ENCODE measurements around the gene OR2T6.
"Not testable (repeated sequence)": the region's sequence is repeated elsewhere in the genome, so short reads cannot be mapped to it uniquely, and the experiment has no call there.

Gene OR2T6

DNA sequence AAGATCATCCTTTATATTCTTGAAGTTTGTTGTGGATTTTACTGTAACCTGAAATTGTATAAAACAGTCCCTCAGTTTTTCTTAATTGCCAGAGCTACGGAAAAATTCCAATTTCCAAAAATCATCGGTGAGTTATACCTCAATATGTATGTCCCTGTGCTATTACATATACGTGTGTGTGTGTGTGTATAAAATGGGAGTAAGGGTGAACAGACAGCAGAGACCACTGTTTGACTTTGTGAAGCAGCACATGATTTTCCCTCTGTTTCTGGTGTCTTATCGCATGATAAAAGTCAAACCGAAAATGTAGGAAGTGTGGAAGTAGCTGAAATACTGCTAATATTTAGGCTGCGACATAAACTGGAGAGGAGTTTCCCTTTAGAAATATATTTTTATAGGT lies 28.5 kb downstream of the OR2T6 start:
- peak; percentile 15 for DNase-seq (ENCODE audit: low spot score)
- in situ Hi-C loops (cut with MboI; ENCODE audit: low pct_unique_long_range_greater_than_20kb, low sequenced_read_pairs, unreplicated experiment), result loop anchor here (10.0 kb wide), 1 partner anchor 221 kb away; no protein-coding TSS in a partner anchor
- TF ChIP-seq, protein P1, sequence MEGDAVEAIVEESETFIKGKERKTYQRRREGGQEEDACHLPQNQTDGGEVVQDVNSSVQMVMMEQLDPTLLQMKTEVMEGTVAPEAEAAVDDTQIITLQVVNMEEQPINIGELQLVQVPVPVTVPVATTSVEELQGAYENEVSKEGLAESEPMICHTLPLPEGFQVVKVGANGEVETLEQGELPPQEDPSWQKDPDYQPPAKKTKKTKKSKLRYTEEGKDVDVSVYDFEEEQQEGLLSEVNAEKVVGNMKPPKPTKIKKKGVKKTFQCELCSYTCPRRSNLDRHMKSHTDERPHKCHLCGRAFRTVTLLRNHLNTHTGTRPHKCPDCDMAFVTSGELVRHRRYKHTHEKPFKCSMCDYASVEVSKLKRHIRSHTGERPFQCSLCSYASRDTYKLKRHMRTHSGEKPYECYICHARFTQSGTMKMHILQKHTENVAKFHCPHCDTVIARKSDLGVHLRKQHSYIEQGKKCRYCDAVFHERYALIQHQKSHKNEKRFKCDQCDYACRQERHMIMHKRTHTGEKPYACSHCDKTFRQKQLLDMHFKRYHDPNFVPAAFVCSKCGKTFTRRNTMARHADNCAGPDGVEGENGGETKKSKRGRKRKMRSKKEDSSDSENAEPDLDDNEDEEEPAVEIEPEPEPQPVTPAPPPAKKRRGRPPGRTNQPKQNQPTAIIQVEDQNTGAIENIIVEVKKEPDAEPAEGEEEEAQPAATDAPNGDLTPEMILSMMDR (IDR thresholded peaks at IDR 0.05; ENCODE audit: extremely low read depth, insufficient read depth, missing control alignments), result no peak

DNA sequence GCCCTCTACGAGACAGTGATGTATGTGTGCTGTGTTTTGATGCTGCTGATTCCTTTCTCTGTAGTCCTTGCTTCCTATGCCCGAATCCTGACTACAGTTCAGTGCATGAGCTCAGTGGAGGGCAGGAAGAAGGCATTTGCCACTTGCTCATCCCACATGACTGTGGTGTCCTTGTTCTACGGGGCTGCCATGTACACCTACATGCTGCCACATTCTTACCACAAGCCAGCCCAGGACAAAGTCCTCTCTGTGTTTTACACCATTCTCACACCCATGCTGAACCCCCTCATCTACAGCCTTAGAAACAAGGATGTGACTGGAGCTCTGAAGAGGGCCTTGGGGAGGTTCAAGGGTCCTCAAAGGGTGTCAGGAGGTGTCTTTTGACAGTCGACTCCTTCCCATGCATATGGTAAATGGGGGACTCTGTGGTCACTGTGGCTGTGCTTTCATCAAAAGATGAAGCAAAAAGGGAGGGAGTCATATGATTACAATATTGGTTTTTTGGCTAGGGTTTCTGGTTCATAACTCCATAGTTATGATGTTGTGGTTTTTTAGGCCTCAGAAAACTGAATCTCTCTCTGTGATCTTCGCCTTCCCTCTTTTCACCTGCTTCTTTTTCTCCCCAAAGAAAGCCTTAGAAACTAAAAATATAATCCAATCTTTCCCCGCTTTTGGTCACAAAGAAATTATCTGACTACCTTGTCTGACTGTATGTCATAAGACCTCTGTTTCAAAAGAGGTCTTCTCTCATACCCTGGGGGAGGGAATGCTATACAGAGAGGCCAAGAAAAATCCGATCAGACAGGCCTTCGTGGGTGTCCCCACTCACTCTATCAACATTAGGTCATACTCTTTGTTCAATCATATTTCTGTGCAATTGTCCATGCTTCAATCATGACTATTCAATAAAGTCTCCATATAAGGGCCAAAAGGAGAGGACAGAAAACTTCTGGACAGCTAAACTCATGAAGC lies 31.5 kb downstream of the OR2T6 start:
- DNase-seq (ENCODE audit: low spot score), result no peak
- TF ChIP-seq, protein P1 (IDR thresholded peaks at IDR 0.05; ENCODE audit: extremely low read depth, insufficient read depth, missing control alignments), result no peak
- in situ Hi-C loops (cut with MboI; ENCODE audit: low pct_unique_long_range_greater_than_20kb, low sequenced_read_pairs, unreplicated experiment), result loop anchor here (10.0 kb wide), 1 partner anchor 218 kb away; no protein-coding TSS in a partner anchor

DNA sequence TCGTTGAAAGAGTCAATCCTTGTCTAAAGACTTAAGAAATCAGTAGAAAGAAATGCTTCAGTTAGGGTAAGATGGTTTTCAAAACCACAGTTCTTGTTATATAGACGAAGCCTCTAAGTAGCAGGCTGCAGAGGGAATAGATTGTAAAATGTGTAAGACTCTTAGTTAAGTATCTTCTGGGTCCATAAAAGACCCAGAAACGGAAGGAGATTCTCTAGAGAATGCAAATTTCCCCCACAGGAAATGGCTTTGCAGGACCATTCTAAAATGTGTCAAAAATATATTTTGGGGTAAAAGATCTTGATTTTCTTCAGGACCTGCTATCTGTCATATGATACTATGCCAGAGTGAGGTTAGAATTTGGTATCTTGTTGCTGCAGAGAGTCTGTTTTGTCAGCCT lies 40.7 kb downstream of the OR2T6 start:
- DNase-seq (ENCODE audit: low spot score), result no peak
- in situ Hi-C loops (cut with MboI; ENCODE audit: low pct_unique_long_range_greater_than_20kb, low sequenced_read_pairs, unreplicated experiment), result no loop called here
- TF ChIP-seq, protein P1 (IDR thresholded peaks at IDR 0.05; ENCODE audit: extremely low read depth, insufficient read depth, missing control alignments), result no peak

DNA sequence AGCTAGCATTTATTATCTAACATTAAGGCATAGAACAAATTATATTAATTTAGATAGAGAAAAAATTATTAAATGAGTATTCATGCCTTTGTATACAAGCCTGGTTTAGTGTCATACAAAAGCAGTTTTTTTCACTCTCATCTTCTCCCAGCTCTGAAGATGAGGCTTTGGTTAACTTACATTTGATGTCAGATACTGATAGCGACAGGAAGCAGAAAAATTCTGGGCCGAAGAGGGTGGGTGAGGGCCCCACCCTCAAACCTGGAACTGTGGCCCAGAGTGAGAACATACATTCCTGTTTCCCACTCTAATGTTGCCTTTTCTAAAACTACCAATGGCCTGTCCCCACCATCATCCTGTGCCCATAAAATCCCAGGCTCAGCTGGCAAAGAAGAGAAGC lies 42.3 kb downstream of the OR2T6 start:
- in situ Hi-C loops (cut with MboI; ENCODE audit: low pct_unique_long_range_greater_than_20kb, low sequenced_read_pairs, unreplicated experiment), result no loop called here
- TF ChIP-seq, protein P1 (IDR thresholded peaks at IDR 0.05; ENCODE audit: extremely low read depth, insufficient read depth, missing control alignments), result no peak
- no peak for DNase-seq (ENCODE audit: low spot score)

DNA sequence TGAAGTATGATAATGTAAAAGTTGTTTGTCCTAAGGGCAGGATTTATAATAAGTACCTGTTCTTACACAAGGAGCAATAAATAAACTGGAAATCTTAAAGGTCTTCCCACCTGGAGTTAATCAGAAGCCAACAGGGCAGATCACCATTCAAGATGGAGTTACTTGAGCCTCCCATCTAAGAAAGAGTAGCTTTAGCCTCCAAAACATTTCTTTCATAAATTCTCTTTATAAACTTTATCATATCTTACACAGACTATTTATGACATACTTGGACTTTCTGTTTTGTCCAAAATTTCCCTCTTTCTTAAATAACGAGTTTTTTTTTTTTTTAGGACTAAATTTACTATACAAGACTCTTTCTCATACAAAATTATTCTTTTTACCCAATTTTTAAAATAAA lies 45.8 kb downstream of the OR2T6 start:
- TF ChIP-seq, protein P1 (IDR thresholded peaks at IDR 0.05; ENCODE audit: extremely low read depth, insufficient read depth, missing control alignments), result no peak
- in situ Hi-C loops (cut with MboI; ENCODE audit: low pct_unique_long_range_greater_than_20kb, low sequenced_read_pairs, unreplicated experiment), result no loop called here
- no peak for DNase-seq (ENCODE audit: low spot score)

DNA sequence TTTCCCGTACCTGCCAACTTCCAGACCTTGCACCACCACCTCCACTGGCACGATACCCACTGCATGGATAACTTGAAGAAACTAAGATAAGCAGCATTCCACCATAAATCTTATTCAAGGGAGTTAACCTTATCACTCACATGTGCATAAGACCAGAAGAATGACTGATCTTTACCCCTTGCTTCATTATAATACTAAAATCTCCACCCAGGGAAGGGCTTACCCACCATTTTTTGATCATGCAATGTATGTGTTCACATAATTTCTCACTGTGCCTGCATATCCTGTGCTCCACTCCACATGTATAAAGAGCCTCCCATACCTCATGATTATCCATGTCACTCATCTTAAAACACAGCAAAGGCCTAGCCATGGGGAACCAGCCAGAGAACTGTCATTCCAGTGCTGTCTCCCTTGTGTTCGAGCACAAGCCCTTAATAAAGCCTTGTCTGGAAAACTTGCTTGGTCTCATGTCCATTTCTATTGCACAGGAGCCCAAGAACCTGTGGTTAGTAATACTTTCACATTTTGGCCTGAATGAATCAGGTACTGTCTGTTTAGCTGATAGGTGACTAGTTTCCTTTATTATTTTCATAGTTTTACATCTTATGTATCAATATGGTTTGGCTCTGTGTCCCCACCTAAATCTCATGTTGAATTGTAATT lies 52.1 kb downstream of the OR2T6 start:
- DNase-seq (ENCODE audit: low spot score), result not testable (repeated sequence)

DNA sequence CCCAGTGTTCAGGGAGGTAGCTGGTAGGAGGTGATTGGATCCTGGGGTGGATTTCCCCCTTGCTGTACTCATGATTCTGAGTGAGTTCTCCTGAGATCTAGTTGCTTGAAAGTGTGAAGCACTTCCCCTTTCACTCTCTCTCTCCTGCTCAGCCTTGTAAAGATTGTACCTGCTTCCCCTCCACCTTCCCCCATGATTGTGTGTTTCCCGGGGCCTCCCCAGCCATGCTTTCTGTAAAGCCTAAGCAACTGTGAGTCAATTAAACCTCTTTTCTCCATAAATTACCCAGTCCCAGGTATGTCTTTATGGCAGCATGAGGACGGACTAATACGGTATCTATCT lies 52.6 kb downstream of the OR2T6 start:
- in situ Hi-C loops (cut with MboI; ENCODE audit: low pct_unique_long_range_greater_than_20kb, low sequenced_read_pairs, unreplicated experiment); DNase-seq (ENCODE audit: low spot score): not testable (repeated sequence)

More for the DNA sequence above, 52.1 kb downstream of the OR2T6 start:
- in situ Hi-C loops (cut with MboI; ENCODE audit: low pct_unique_long_range_greater_than_20kb, low sequenced_read_pairs, unreplicated experiment), result not testable (repeated sequence)

DNA sequence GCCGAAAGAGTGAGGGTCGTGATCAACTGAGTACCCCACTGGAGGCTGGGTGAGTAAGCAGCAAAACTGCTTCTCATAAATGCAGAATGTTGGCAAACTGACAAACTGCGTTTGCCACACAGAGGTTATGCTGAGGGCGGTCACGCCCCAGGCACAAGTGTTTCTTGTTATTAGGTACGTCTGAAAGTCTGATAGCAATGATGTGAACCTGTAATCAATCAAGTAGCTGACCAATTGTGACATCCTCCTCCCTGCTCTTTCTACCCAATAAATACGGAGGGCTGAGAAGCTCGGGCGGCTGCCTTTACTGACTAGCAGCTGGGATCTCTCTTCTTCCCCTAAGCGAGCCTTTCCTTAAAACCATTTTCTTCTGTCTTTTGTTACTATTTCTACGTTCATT lies 56.1 kb downstream of the OR2T6 start:
- in situ Hi-C loops (cut with MboI; ENCODE audit: low pct_unique_long_range_greater_than_20kb, low sequenced_read_pairs, unreplicated experiment), result not testable (repeated sequence)

DNA sequence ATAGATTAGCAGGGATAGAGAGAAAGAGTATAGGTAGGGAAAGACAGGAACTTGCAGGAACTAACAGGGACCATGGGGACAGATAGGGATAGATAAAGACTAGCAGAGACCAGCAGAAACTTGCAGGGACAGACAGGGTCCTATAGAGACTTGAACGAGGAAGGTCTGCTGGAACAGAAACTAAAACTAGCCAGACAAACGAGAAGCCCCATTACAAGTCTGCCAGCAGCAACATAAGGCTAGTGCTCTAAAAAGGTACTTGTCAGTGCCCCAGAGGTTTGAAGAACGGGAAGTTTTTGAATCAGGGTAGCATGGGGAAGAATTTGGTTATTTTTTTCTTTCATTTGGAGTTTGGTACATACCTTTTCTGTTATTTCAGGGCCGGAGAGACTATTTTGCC lies 56.7 kb downstream of the OR2T6 start:
- peak; percentile 35 for DNase-seq (ENCODE audit: low spot score)
- in situ Hi-C loops (cut with MboI; ENCODE audit: low pct_unique_long_range_greater_than_20kb, low sequenced_read_pairs, unreplicated experiment), result not testable (repeated sequence)

More for the DNA sequence above, 56.1 kb downstream of the OR2T6 start:
- not testable (repeated sequence) for DNase-seq (ENCODE audit: low spot score)

DNA sequence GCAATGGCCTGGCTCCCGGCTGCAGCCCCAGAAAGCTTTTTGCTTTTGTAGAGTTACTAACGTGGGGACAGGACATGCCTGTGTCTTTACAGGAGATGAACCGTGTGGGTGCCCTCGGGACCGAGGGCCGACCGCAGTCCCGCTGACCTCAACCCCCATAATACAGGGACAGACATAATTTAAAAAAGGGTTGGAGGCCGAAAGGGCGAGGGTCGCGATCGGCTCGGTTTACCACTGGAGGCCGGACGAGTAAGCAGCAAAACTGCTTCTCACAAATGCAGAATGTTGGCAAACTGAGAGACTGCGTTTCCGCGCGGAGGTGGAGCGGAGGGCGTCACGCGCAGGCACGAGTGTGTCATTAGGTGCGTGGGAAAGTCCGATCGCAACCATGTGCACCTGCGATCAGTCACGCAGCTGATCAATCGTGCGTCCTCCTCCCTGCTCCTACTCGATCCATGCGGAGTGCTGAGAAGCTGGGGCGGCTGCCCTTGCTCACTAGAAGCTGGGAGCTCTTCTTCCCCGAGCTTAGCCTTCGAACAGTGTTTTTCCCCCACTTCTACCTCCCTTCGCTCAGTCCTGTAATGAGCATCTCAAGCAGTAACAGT lies 58.4 kb downstream of the OR2T6 start:
- DNase-seq (ENCODE audit: low spot score); in situ Hi-C loops (cut with MboI; ENCODE audit: low pct_unique_long_range_greater_than_20kb, low sequenced_read_pairs, unreplicated experiment): not testable (repeated sequence)

DNA sequence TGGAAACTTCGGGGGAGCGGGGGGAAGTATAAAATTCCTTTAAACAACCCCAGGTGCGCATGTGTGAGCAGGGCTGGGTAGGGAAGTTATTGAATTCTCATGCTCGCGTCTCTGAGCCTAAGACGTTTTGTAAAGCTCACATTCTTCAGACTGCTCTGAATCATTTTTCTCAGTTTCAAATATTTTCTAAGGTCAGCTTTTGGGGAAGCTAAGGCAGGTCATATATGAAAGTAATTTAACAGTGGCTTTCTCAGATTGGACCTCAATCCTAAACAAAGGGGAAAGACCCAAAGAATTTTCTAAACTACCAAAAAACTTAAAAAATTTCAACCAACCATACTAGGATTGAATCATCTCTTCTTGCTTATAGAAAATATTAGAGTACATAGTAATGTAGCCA lies 59.4 kb downstream of the OR2T6 start:
- peak; percentile 9 for DNase-seq (ENCODE audit: low spot score)
- in situ Hi-C loops (cut with MboI; ENCODE audit: low pct_unique_long_range_greater_than_20kb, low sequenced_read_pairs, unreplicated experiment), result not testable (repeated sequence)

Data from GM13977 (cell line).